Measurements from ENCODE around the gene GMDS.

GRCh38 chr6:1663511-1663910 lies 581.9 kb downstream of the GMDS start:
- TF ChIP-seq, protein P1, sequence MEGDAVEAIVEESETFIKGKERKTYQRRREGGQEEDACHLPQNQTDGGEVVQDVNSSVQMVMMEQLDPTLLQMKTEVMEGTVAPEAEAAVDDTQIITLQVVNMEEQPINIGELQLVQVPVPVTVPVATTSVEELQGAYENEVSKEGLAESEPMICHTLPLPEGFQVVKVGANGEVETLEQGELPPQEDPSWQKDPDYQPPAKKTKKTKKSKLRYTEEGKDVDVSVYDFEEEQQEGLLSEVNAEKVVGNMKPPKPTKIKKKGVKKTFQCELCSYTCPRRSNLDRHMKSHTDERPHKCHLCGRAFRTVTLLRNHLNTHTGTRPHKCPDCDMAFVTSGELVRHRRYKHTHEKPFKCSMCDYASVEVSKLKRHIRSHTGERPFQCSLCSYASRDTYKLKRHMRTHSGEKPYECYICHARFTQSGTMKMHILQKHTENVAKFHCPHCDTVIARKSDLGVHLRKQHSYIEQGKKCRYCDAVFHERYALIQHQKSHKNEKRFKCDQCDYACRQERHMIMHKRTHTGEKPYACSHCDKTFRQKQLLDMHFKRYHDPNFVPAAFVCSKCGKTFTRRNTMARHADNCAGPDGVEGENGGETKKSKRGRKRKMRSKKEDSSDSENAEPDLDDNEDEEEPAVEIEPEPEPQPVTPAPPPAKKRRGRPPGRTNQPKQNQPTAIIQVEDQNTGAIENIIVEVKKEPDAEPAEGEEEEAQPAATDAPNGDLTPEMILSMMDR (IDR thresholded peaks at IDR 0.05), result no peak
- no peak for TF ChIP-seq POLR2A (IDR thresholded peaks at IDR 0.05)
